CD1c-positive myeloid dendritic cell (primary cell): ENCODE measurements around the gene MACROD2.

Experiments
- DNase-seq: peaks from one replicate; pipeline ENCODE4 v3.0.0-alpha.2; 2016; ENCODE audit errors: extremely low spot score

MACROD2 gene

DNA sequence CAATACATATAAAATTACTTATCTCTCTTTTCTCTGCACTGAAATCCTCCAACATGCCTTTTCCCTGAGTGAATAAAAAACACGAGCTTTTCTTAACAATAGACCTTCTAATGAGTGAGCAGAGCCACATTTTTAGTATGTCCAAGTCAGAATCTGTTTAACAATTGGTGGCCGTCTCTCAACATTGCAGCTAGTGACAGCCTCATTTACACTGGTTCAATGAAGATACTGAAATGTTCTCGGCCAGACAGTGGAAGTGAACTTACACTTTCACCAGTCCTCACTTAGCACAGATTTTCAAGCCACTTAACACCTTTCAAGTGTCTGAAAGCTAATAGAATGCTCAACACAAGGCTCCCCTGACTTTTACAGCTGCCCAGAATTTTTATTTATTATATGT lies 1810.8 kb downstream of the MACROD2 start:
- no peak for DNase-seq

DNA sequence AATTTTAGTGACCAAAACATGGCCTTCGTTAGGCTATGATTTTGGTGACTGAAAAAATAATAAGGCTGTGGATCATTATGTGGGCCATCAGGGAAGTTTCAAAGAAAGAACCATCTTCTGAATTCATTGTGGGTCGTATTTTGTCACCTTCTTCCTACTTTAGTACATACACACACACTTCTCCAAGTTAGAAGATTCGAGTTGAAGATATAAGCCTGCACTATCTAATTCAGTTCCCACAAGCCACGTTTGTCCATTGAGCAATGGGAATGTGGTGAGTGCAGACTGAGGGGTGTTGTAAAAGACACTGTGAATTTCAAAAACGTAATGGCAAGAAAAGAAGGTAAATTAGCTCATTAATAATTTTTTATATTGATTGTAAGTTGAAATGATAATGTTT lies 1812.0 kb downstream of the MACROD2 start:
- peak; percentile 5 for DNase-seq

DNA sequence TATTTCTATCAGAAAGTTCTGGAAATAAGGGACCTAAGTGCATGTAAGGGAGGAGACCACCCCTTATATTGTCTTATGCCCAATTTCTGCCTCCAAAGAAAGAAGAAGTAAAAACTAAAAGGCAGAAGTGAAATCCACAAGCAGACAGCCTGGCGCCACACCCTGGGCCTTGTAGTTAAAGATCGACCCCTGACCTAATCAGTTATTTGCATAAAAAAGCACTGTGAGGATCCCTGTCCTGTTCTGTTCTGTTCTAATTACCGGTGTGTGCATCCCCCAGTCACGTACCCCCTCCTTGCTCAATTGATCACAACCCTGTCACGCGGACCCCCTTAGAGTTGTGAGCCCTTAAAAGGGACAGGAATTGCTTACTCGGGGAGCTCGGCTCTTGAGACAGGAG lies 1812.5 kb downstream of the MACROD2 start:
- DNase-seq = peak; percentile 19

DNA sequence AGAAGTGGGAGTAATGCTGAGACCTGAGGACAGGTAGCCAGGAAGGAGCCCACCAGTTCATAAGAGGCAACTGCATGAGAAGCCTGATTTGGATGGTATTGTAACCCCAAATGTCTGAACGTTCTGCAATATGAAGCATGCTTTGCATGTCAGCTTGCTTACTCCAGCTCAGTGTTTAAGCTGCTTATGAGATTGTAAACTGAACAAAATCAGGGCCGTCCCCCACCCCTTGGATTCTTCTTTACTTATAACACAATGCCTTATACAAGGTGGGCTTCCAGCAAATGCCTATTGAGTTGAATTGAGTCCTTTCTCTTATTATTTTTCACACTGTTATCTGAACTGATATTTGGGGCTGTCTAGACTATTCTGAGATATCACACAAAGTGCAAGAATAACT lies 1816.6 kb downstream of the MACROD2 start:
- no peak for DNase-seq

DNA sequence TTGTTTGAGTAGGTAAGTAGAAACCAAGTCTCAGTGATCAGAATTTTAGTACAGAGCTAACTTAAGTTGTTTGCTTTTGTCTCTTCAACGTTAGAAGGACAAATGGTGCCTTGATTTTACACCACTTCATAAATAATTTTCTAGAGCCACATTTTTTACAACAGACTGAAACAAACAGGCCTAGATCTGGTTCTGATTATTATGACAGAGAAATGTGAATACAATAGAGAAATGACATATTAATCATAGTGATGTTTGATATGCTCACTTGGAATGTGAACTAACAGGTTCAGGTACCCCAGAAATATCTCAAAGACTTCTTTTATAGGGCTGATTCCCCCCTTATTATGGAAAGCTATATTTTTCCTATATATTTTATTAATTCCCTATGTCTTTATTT lies 1817.4 kb downstream of the MACROD2 start:
- no peak for DNase-seq

DNA sequence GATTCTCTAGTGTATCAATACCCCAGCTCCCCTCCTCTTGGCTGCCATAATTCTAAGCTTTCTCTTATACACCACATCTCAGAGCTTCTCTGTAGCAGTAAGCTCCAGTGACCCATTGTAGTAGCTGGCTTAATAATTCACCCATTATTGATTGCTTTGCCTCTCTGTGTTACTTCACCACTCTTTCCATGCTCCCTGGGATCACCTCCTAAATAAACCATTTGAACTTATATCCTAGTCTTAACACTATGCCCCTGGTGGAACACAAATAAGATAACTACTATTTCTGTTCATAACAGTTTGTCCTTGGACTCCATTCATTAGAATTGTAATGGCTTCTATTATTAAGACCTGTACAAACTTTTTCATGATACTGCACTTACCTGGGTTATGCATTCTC lies 1819.0 kb downstream of the MACROD2 start:
- no peak for DNase-seq

DNA sequence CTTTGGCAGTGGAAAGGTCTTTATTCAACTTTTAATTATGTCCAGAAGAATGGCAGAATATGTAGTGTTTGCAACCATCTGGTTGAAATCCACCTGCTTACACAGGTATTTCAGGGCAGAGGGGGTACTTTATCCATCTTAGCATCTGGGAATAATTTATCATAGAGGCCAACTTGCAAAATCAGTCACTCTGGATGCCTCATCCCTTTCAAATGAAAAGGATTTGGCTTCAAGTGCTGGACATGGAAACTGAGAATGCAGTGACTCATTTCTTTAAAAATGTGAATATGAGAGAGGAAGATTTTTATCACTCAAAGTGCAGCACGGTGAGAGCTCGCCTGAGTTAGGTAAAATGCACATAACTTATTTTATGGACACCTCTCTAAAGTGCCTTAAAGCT lies 1819.6 kb downstream of the MACROD2 start:
- DNase-seq = no peak

DNA sequence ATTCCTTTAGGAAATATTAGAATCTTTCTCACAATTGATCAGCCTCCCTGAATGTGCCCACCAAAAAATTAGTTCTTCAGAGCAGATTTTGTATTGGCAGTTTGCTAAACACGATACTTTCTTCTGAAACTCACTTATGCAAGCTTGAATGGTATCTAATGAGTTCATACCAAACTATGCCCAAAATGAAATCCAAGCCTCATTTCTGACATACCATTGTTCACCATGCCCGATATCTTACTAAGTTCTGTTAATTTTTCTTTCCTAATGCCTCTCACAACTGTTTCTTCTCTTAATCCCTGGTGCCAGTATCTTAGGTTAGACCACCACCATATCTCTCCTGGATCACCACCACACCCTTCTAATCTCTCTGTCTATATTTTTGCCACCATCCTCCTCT lies 1822.0 kb downstream of the MACROD2 start:
- DNase-seq = no peak

DNA sequence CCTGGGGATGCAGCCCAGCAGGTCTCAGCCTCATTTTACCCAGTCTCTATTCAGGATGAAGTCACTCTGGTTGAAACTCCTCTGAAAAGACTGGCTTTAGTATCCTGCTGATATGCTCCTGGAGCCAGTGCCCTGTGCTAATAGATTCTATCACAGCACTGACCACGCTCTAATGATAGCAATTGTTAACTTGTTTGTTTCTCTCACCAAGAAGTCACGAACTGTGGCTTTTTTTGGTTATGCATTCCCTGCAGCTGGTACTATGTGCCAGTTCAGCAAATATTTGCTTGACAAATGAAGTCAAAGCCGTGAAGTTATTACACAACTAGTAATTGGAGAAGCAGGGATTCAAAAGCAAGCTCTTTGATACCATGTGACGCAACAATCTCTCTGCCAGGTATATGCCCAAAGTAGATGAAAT lies 1823.3 kb downstream of the MACROD2 start:
- no peak for DNase-seq

DNA sequence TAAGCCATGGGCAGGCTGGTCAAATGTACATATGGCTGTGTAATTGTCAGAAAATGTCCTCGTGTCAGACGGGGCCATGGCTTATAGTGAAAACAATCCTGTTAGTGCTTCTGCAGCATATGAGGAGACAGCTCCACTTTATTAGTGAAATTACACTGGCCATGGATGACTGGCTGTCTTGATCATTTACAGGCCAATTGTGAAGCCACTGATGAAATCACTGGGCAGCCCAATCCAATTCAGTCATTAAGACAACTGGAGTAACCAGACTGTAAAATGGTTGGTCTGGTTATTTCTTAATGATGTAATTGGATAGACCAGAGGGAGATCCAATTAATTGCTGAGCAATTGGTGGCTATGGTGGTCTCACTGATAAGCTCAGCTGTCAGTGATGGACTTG lies 1828.4 kb downstream of the MACROD2 start:
- no peak for DNase-seq

DNA sequence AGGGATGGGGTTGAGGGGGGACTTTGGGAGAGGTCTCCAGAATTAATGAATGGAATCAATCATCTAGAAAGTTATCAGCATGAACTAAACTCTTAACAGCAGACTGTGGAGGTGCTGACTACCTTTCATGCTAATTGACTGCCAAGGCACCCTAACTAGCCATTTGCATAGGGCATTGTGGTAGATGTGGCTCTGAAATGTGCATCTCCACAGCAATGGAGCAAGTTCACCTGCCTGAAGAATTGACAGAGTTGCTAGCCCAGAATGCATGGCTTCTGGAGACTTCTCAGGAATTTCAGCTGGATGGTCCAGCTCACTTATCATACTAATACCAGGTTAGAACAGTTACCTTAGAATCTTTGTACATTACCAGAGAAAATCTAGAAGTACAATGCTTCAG lies 1832.3 kb downstream of the MACROD2 start:
- no peak for DNase-seq

DNA sequence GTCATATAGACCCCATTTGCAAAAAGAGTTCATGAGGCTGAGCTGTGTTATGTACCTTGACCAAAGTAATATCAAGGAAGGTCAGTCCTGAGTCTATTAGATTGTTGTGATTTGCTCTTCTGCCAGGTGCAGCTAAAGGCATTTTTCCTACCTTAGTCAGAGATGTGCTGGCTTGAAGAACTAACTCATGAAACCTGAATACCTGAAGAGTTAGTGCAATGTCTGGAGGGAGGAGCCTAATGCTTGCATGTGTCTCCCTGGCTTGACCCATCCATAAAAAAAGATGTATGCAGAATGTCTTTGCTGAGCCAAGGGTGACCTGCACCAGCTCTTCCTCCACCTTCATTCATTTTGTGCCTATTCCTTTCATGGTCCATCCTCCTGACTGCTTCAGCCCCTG lies 1835.9 kb downstream of the MACROD2 start:
- no peak for DNase-seq

DNA sequence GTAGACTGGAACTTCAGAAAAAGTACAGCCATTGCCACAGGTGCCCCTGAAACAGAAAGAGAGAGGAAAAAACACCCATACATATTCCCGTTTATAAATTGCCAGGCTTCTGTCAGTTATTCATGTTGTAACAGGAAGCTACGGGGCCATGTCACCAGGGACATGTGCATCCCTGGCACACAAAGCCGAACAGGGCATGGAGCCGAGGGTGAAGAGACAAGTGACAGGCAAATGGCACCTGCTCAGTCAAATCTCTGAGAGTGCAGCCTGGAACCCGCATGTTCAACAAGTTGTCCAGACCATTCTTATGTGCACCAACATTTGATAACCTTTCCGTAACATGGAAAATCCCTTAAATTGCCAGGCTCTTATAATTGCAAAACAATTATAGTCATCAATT lies 1837.2 kb downstream of the MACROD2 start:
- no peak for DNase-seq

DNA sequence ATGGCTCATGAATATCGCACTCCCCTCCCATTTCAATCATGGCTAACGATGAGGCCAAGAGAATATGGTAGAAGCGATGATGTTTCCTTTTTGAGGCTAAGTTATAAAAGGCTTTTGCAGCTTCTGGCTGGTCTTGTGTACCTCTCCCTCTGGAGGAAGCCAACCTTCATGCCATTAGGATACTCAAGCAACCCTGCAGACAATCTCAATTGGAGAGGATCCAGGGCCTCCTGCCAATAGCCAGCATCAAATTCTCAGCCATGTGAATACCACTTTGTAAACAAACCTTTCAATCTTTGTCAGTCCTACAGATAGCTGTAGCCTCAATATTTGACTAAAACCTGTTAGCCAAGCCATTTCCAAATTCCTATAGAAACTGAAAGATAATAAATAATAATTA lies 1839.5 kb downstream of the MACROD2 start:
- no peak for DNase-seq

DNA sequence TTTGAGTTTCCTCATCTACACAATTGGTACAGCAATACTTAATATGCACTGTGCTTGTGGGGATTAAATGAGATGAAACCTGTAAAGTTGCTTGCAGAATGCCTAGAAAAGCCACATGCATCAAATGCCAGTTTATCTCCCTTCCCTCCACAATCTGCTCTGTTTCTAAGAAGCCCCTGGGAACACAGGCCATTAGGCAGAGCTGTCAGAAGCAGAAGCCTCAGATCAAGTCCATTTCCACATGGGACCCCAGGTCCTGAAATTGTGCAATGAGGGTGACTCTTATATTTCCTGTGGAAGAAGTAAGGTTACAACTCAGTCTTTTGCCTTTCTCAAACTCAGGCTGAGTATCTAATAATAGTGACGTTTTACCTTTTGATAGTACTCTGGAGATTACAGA lies 1840.5 kb downstream of the MACROD2 start:
- DNase-seq = no peak

DNA sequence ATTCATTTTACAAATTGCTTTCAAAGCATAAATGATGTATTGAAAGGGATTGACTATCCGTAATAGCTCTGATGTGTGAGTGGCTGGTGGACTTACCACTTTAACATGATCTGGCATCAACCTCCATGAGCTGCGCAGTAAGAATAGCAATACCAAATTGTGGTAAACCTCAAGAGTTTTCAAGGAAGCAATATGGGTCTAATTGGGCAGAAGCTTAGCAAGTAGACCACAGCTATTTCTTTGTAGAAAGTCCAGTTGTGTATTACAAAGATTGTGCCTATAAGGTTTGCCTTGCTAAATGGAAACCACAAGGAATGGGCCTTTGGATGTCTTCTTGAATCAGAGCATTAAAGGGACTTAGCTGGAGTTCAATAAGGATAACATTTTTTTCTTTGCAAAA lies 1841.3 kb downstream of the MACROD2 start:
- no peak for DNase-seq

DNA sequence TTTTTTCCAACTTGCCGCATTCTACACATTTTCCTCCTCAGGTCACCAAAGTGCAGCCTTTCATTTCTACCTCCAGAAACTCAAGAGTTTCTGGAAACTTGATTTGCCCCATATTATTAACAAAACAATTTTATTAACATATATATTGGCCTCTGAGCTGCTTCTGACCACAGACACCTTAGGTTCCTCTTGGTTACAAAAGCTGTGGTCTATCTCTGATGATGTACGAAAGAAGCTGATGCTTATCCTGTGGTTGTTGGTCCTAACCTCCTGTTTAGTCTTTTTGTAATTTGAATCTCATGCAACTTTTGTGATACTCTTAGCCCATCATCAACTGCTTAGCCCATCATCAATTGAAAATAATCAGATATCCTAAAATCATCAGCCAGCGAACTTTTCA lies 1842.2 kb downstream of the MACROD2 start:
- DNase-seq = no peak

DNA sequence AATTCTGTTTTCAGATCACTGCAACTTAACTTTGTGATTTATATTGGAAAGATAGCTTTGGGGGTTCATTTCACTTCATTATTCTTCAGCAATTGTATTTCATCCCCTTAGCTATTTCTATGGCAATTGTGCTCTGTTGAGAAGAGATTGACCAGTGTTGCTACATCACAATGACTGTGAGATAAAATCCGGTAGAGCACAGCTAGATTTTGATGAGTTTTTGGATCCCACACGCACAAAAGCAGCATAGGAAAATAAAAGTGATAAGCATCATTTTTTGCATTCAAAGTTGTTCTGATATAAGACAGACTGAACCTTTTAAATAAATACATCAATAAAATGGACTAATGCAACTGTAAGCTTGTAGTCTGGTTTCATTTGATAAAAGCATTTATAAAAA lies 1843.2 kb downstream of the MACROD2 start:
- DNase-seq = no peak

DNA sequence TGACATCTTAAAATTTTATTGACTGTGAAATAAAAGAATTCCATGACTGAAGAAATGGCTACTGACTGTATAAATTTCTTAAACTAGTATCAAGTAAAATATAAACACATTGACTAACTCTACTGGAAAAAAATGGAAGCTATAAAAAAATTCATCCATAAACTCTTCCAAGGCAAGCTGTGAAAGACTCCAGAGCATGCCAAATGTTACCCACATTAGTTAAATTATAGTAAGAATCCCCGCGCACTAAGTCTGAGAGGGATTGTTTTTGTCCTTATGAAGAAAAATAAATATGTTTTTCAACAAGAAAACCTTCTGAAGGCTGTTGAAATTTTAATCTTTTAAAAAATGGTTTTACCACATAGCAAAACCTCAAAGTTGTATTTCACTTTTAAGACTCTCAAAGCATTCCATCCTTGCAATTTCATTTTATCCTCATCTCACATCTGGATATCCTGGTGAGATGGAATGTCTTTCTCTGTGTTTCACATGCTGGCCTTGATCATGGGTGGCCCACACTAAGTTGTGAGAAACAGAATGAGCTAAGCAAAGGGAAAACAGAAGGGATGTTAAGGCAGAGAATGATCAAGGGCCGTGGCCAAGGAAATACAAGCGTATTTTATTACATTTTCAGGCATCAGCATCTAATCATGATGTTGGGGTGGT lies 1845.5 kb downstream of the MACROD2 start:
- DNase-seq = no peak

DNA sequence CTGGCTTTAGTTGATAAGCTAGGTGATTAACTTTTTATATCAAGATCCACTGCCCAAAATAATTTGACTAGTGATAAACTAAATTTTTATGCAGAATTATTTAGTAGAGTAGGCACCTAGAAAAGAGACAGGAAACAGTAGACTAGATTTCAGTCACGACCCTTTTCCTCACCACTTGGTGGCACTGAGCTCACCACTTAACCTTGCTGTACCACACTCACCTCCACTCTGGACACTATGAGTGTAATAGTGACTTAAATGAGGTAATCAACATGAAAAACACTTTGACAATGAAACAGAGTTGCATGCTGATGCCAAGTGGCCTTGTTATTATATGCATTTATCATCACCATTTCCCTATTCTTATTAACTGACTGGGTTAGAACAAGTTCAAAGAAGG lies 1847.6 kb downstream of the MACROD2 start:
- DNase-seq = no peak

DNA sequence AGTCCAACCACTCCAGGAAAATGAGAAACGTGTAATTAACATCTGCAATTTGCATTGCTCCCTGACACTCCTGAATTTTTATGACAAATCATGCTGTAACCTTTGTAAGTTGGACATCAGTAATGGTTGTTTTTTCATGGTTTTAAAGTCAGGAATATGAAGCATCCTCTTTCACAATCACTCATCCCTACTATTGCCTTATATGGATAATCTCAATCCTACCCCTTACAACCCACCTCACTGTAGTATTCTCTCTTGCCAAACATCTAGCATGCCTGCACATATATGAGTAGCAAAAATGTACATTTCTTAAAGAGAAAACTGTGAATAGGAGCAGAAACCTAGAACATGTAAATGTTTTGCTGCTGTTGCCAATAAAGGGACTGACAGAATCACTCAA lies 1848.5 kb downstream of the MACROD2 start:
- no peak for DNase-seq

DNA sequence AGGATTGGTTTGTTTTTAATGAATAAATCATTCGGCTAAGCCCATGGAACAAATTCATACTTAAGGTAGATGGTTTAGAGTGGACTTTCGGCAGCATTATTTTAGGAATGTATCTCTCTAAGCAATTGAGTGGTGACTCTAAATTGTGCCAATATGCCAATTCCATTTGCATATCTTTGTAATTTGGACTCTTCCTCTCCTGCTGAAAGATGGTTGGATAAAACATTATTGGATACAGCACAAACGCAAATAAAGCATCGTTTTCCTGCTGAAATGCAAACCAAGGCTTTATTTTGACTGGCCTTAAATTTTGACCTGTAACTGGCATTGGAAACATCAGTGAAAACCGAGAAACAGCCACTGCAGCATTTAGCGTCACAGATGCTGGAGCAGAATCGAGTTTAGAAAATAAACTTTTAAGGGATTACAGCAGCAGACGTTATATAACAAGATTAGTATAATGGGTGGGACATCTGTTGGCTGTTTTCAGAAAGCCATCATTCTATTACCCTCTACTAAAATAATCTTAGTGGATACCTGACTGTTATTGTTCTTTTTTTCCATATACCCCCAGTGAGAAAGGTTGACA lies 1852.0 kb downstream of the MACROD2 start:
- no peak for DNase-seq

DNA sequence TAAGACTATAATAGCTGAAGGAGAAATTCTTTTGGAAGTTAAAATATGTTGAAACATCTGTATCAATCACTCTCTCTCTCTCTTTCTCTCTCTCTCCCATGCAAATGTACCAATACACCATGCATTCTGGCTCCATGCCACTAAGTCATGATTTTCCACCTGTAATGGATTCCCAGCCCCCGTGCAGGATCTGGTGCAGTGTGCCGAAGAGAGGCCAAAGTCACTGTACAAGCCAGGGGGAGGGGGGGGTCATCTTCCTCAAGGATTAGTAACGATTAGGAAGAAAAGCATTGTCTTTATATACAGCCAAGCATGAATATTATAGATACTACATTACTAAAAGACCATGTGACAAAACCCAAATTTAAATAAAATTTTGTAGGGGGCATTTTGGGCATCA lies 1852.8 kb downstream of the MACROD2 start:
- no peak for DNase-seq

DNA sequence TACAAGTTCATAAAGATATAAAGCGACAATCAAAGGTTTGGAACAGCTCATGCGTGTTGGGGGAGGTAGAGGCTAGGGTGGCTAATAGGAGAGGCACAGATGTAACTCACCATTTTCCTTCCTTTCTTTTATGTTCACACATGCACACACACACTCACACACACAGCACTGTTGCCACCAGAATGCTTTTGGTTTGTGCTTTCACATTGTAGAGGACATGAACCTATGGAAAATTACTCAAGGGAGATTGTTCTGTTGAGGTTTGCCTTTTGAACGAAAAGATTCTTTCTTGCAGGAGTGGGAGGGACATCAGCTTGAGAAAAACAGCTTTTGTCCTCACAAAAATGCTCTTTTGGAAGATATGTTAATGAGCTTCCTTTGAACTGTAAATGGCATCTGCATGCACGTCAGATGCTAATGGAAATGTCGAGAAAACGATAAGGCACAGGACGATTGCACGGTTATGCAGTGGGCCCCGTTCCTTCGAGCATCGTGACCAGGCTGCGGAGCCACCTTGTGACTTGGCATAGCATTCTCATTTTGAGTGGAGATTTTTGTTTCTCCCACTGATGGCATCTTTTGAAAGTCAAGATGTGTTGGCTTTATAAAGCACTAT lies 1853.8 kb downstream of the MACROD2 start:
- no peak for DNase-seq
